Ishikawa (cell line): ENCODE results near the gene ALOX5AP.

Experiments used
- CEBPB ChIP-seq: IDR thresholded peaks from 2 replicates; pipeline ENCODE4 v1.6.1; 2012
- CREB1 ChIP-seq: IDR thresholded peaks from 2 replicates; pipeline ENCODE4 v1.6.1; 2012; ENCODE audit warnings: low read depth
- EGR1 ChIP-seq: IDR thresholded peaks from 2 replicates; pipeline ENCODE4 v1.6.1; 2012
- EP300 ChIP-seq: IDR thresholded peaks from 2 replicates; pipeline ENCODE4 v1.6.1; 2012; ENCODE audit warnings: borderline replicate concordance
- FOXM1 ChIP-seq: IDR thresholded peaks from 2 replicates; pipeline ENCODE4 v1.6.1; 2012; ENCODE audit warnings: low read depth, borderline replicate concordance
- RAD21 ChIP-seq: IDR thresholded peaks from 2 replicates; pipeline ENCODE4 v1.6.1; 2012; ENCODE audit warnings: low read depth
- TAF1 ChIP-seq: IDR thresholded peaks from 2 replicates; pipeline ENCODE4 v1.6.1; 2012; ENCODE audit warnings: low read depth, mild to moderate bottlenecking
- TEAD4 ChIP-seq: IDR thresholded peaks from 2 replicates; pipeline ENCODE4 v1.6.1; 2012
- YY1 ChIP-seq: IDR thresholded peaks from 2 replicates; pipeline ENCODE4 v1.6.1; 2012; ENCODE audit warnings: low read depth
- ZBTB7A ChIP-seq: IDR thresholded peaks from 2 replicates; pipeline ENCODE4 v1.6.1; 2012; ENCODE audit warnings: low read depth
- TF ChIP-seq, protein P1 (sequence below): IDR thresholded peaks from 2 replicates; pipeline ENCODE4 v1.6.1; 2012; ENCODE audit warnings: low read depth, mild to moderate bottlenecking
- TF ChIP-seq, protein P2 (sequence below): IDR thresholded peaks from 2 replicates; pipeline ENCODE4 v1.6.1; 2012
- TF ChIP-seq, protein P3 (sequence below): IDR thresholded peaks from 2 replicates; pipeline ENCODE4 v1.6.1; 2012

DNA sequence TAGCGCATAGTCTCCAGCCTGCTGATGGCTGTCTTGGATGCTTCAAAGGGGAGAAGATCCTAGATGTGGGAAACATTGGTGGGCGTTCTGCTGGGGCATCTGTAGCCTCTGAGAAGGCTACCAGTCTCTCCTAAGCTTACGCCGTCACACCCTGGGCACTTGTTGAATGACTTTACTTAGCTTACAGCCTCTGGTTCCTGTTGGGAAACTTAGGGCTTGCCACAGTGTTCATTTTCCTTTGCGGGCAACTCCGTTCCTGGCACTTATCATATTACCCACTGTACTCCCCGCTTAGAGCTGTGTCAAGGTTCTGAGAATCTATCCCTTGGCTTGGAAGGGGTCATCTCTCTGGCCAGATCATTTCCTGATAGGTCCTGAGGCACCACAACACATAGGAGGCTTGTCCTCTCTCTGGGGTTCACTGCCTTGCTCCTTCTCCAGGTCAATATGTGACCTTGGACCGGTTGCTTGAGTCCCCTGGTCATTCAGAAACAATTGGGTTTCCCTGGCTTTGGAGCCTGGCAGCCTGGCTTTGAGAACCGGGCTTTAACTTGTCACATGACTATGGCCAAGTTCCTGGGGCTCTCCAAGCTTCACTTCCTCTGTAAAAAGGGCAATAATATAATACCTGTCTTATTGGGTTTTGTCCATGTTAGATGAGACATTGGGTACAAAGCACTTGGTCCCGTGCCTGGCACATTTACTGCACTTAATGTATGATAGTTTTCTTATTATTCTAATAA lies 20.5 kb upstream of the ALOX5AP start:
- TF ChIP-seq, protein P1, sequence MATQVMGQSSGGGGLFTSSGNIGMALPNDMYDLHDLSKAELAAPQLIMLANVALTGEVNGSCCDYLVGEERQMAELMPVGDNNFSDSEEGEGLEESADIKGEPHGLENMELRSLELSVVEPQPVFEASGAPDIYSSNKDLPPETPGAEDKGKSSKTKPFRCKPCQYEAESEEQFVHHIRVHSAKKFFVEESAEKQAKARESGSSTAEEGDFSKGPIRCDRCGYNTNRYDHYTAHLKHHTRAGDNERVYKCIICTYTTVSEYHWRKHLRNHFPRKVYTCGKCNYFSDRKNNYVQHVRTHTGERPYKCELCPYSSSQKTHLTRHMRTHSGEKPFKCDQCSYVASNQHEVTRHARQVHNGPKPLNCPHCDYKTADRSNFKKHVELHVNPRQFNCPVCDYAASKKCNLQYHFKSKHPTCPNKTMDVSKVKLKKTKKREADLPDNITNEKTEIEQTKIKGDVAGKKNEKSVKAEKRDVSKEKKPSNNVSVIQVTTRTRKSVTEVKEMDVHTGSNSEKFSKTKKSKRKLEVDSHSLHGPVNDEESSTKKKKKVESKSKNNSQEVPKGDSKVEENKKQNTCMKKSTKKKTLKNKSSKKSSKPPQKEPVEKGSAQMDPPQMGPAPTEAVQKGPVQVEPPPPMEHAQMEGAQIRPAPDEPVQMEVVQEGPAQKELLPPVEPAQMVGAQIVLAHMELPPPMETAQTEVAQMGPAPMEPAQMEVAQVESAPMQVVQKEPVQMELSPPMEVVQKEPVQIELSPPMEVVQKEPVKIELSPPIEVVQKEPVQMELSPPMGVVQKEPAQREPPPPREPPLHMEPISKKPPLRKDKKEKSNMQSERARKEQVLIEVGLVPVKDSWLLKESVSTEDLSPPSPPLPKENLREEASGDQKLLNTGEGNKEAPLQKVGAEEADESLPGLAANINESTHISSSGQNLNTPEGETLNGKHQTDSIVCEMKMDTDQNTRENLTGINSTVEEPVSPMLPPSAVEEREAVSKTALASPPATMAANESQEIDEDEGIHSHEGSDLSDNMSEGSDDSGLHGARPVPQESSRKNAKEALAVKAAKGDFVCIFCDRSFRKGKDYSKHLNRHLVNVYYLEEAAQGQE: no peak
- TF ChIP-seq CEBPB (no peak), YY1 (no peak), TAF1 (no peak), CREB1 (no peak), EP300 (no peak), FOXM1 (no peak), EGR1 (no peak), TEAD4 (no peak), ZBTB7A (no peak), RAD21 (no peak)
- TF ChIP-seq, protein P2, sequence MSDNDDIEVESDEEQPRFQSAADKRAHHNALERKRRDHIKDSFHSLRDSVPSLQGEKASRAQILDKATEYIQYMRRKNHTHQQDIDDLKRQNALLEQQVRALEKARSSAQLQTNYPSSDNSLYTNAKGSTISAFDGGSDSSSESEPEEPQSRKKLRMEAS: no peak
- TF ChIP-seq, protein P3, sequence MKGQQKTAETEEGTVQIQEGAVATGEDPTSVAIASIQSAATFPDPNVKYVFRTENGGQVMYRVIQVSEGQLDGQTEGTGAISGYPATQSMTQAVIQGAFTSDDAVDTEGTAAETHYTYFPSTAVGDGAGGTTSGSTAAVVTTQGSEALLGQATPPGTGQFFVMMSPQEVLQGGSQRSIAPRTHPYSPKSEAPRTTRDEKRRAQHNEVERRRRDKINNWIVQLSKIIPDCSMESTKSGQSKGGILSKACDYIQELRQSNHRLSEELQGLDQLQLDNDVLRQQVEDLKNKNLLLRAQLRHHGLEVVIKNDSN: no peak
